Keratinocyte (primary cell): ENCODE measurements around the gene TMEM247.

ENCODE experiments used
- EZH2 ChIP-seq: IDR thresholded peaks from one replicate; pipeline ENCODE4 v1.6.1; 2012; ENCODE audit warnings: inconsistent platforms, mild to moderate bottlenecking, low read length, moderate library complexity
- TF ChIP-seq, protein P1 (sequence below), 3 experiments: IDR thresholded peaks in 1 of 3; conservative IDR thresholded peaks in 1 of 3; optimal IDR thresholded peaks in 1 of 3; 2 replicates in 2 of 3; 3 replicates in 1 of 3; pipeline versions ENCODE3 to v1.5.1; 2011; ENCODE audit warnings: low read length in 3 of 3, mild to moderate bottlenecking in 3 of 3, moderate library complexity in 2 of 3, control low read depth in 1 of 3, inconsistent platforms in 1 of 3; ENCODE audit not compliant: insufficient read depth in 2 of 3; ENCODE audit errors: extremely low read depth in 1 of 3

DNA sequence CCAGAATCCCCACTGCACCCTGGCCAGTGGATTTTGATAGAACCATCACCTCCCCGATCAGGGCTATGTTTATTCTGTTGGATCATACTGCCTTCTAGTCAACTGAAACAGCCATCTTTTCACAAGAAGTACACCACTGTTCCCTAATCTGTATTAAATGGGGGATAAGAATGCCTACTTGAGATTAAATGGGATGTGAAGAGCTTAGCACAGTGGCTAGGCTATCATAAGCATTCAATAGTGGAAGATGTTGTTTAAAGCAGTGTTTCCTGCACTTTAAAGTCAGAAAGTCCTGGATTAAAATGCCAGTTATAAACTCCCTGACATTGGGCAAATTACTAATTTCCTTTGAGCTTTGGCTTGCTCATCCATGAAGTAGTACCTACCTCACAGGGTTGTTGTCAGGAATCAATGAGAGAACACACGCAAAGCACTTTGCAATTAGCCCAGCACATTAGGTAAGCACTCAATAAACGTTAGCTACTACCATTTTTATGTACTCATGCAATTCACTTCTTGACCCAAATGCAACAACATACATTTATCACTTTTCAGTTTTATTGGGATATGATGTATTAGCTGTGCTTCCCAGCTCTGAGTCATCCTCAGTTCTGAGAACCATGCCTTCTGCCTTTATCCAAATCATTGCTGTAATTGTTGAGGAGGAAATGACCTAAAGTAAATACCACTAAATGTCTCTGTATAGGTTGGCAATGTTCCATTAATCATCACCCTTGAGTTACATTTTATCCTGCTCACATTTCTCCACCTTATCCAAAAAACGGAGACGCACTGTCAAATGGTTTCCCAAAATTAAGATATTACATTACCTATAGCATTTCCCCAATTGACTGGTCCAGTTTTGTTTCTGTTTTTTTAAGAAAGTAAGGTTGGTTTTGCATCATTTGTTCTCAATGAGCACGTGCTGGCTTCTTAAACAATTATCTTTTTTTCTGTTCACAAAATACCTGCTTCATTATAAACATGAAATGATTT is 2.1 kb downstream of the TMEM247 start:
- TF ChIP-seq, protein P1, sequence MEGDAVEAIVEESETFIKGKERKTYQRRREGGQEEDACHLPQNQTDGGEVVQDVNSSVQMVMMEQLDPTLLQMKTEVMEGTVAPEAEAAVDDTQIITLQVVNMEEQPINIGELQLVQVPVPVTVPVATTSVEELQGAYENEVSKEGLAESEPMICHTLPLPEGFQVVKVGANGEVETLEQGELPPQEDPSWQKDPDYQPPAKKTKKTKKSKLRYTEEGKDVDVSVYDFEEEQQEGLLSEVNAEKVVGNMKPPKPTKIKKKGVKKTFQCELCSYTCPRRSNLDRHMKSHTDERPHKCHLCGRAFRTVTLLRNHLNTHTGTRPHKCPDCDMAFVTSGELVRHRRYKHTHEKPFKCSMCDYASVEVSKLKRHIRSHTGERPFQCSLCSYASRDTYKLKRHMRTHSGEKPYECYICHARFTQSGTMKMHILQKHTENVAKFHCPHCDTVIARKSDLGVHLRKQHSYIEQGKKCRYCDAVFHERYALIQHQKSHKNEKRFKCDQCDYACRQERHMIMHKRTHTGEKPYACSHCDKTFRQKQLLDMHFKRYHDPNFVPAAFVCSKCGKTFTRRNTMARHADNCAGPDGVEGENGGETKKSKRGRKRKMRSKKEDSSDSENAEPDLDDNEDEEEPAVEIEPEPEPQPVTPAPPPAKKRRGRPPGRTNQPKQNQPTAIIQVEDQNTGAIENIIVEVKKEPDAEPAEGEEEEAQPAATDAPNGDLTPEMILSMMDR (optimal IDR thresholded peaks at IDR 0.05 in 1 of 3, IDR thresholded peaks at IDR 0.05 in 1 of 3, conservative IDR thresholded peaks at IDR 0.05 in 1 of 3; ENCODE audit: extremely low read depth in 1 of 3, insufficient read depth in 2 of 3, low read length in 3 of 3) = no peak
- no peak for TF ChIP-seq EZH2
